PFSK-1 (cell line): ENCODE data around the gene MAF.

Source experiments
- POLR2AphosphoS5 ChIP-seq: IDR thresholded peaks from 2 replicates; pipeline ENCODE4 v1.6.1; 2012; ENCODE audit warnings: low read depth, mild to moderate bottlenecking, control low read depth, low read length, moderate library complexity
- SIN3A ChIP-seq: IDR thresholded peaks from 2 replicates; pipeline ENCODE4 v1.6.1; 2012; ENCODE audit warnings: mild to moderate bottlenecking, low read length, moderate library complexity, borderline replicate concordance; ENCODE audit not compliant: insufficient read depth
- TAF1 ChIP-seq: IDR thresholded peaks from 2 replicates; pipeline ENCODE4 v1.6.1; 2012; ENCODE audit warnings: low read length, control low read depth, borderline replicate concordance; ENCODE audit not compliant: insufficient read depth

DNA sequence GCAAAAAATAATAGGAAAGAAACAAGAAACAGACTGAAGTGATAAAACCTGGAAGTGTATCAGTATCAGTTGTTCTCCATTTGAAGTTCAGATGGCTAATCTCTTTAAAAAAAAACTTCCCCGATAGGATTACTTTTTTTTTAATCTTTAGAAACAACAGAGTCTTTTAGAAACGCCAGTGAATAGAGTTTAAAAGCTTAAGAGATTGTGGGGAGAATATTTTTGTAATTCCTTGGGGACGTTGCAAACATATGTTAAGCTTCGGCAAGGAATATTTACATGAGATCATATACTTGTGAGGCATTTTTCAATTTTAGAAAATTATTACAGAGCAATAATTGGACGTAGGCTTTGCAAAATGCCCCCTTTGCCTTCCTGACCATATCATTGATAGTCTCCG, 13.2 kb downstream of the MAF start:
- no peak for TF ChIP-seq POLR2AphosphoS5
- TF ChIP-seq TAF1, result no peak
- TF ChIP-seq SIN3A, result no peak
